Activated T-cell treated with anti-CD3 and anti-CD28 coated beads, Interleukin-2, amount 50 U/mL, for 48 hours (primary cell): ENCODE measurements around the gene FAM110C.
A peak's percentile ranks its signal among the peaks of the same experiment; 100 is the strongest.
"Not testable (repeated sequence)": the region's sequence is repeated elsewhere in the genome, so short reads cannot be mapped to it uniquely, and the experiment has no call there.

Experiments used
- DNase-seq, 2 experiments: peaks; one replicate each; pipeline ENCODE4 v3.0.0-alpha.2; 2020

FAM110C gene

GRCh38 chr2:42788-43187, 3.5 kb downstream of the FAM110C start:
- DNase-seq = no peak

- no peak for DNase-seq
These were observed 5.8 kb downstream of the FAM110C start for GRCh38 chr2:40465-40864.

- DNase-seq = no peak
These were observed 8.2 kb downstream of the FAM110C start for GRCh38 chr2:38155-38554.

GRCh38 chr2:36318-36717, 10.0 kb downstream of the FAM110C start:
- DNase-seq = no peak

- no peak for DNase-seq
These were observed 10.5 kb downstream of the FAM110C start for GRCh38 chr2:35852-36251.

GRCh38 chr2:33620-34019, 12.7 kb downstream of the FAM110C start:
- DNase-seq = peak; percentile 60 to 69

GRCh38 chr2:32068-32467, 14.2 kb downstream of the FAM110C start:
- DNase-seq = peak; percentile 60 to 64

- no peak for DNase-seq
These were observed 17.1 kb downstream of the FAM110C start for GRCh38 chr2:29253-29652.

GRCh38 chr2:28406-28975, 17.8 kb downstream of the FAM110C start:
- no peak for DNase-seq

GRCh38 chr2:26891-27290, 19.4 kb downstream of the FAM110C start:
- no peak for DNase-seq

GRCh38 chr2:25543-25942, 20.8 kb downstream of the FAM110C start:
- DNase-seq = no peak

- DNase-seq = not testable (repeated sequence)
These were observed 21.7 kb downstream of the FAM110C start for GRCh38 chr2:24591-24990.

- DNase-seq = no peak
These were observed 22.2 kb downstream of the FAM110C start for GRCh38 chr2:24107-24506.

- DNase-seq = no peak
These were observed 23.0 kb downstream of the FAM110C start for GRCh38 chr2:23283-23682.

- not testable (repeated sequence) for DNase-seq
These were observed 24.1 kb downstream of the FAM110C start for GRCh38 chr2:22244-22643.

- not testable (repeated sequence) for DNase-seq
These were observed 26.0 kb downstream of the FAM110C start for GRCh38 chr2:20259-20658.

GRCh38 chr2:19505-19904, 26.8 kb downstream of the FAM110C start:
- DNase-seq = no peak

- no peak for DNase-seq
These were observed 27.7 kb downstream of the FAM110C start for GRCh38 chr2:18402-19271.

GRCh38 chr2:15916-16315, 30.4 kb downstream of the FAM110C start:
- DNase-seq = not testable (repeated sequence)

- peak; percentile 85 to 88 for DNase-seq
These were observed 34.9 kb downstream of the FAM110C start for GRCh38 chr2:11248-11941.

- no peak for DNase-seq
These were observed 36.0 kb downstream of the FAM110C start for GRCh38 chr2:10222-10875.
